HG02970 (cell line): ENCODE results near the gene TIFAB.

Source experiments
- ATAC-seq: cut with Tn5 transposase; IDR thresholded peaks from one replicate; pipeline ENCODE4 v1.9.1; 2021; ENCODE audit warnings: mild to moderate bottlenecking, moderate library complexity, moderate number of reproducible peaks; ENCODE audit not compliant: unreplicated experiment, low FRiP score

TIFAB gene

DNA sequence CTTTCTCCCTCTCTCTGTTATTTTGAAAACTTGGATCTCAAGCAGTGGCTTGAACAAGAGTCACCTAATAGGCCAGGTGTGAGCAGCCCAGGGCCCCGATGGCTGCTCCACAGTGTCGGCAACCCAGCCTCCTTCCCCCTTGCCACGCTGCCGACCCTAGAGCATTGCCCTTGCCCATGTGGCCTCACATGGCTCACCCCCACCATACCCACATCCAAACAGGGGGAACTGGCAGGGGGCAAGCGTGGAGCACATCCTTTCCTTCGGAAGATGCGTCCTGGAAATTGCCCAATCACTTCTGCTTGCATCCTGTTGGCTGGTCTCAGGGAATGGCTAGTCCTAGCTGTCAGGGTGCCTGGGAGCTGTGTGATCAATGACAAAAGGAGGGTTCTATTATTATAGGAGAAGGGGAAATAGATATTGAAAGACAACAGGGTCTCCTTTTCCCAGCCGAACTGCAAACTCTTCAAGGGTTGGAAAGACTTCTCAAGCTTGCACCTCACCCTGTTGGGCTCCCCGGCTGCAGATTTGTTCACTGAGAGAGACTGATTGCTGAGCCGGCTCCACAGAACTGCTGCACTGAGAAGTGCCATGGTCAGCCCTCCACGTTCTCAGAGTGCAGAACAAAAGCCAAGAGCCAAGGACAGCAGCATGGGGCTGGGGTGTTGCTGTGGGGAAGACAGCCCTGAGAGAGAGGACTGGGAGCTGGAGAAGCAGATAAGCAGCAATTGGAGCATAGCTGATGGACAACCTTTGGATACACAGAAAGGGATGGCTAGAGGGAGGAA is 8.3 kb upstream of the TIFAB start:
- no peak for ATAC-seq

DNA sequence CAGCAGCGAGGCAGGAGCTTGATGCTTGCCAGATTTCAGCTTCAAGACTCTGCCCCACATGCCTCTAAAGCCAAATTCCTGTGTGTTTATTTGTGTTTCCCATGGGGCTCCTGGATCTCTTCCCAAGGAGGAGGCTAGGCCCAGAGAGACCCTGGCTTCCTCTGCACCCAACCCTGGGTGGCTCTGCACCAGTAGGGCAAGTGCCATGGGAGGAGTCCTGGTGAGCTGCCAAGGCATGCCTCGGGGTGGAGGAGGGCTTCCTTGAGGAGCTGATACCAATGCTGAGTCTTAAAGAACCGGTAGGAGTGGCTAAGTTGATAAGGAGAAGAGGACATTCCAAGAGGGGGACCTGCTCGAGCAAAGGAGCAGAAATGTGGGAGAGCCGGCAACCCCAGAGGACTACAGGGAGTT is 6.8 kb upstream of the TIFAB start:
- no peak for ATAC-seq

GRCh38 chr5:135458356-135458755 is 6.2 kb upstream of the TIFAB start:
- no peak for ATAC-seq

DNA sequence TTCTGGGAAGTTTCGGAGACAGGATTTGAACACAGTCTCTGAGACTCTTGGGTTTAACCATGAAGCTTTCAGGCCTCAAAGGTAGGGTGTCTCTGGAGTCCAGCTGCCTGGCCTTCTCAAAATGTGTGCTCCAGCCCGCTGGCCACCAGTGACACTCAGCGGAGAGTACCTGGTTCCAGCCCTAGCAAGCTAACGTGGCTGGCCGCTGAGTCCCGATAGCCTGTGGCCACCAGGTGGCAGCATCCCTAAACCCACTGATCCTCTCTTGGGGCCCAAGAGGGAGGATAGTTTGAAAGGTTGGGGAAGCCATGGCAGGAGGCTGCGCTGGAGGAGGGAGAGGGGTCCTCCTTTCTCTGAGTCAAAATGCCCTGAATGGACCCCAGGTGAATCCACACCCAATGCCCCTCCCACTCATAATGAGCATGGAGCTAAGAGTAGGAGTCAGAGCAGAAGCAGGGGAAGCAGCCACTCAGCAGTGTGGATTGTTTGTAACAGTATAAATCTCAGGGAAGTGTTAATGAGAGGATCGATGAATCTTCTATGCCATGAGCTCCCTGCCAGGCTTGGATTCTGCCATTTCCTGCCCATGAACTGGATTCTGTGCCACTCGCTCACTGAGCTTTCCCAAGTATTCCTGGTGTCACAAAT is 5.4 kb upstream of the TIFAB start:
- no peak for ATAC-seq

GRCh38 chr5:135456238-135457099 is 4.3 kb upstream of the TIFAB start:
- no peak for ATAC-seq

DNA sequence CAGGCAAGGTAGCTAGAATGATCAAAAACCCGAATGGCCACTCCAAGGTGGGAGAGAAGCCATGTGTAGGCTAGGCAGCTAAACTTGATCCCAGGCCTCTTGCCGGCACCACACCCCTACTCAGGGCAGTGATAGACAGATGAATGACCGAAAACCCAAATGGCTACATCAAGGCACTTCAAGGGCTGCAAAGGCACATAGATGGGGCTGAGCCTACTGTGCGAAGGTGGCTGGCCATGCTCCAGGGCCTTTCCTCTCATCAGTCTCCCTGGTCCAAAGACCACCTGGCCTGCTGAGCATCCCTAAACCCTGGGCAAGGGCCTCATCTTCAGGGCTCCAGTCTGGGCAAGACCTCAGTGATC is 3.7 kb upstream of the TIFAB start:
- ATAC-seq = no peak

DNA sequence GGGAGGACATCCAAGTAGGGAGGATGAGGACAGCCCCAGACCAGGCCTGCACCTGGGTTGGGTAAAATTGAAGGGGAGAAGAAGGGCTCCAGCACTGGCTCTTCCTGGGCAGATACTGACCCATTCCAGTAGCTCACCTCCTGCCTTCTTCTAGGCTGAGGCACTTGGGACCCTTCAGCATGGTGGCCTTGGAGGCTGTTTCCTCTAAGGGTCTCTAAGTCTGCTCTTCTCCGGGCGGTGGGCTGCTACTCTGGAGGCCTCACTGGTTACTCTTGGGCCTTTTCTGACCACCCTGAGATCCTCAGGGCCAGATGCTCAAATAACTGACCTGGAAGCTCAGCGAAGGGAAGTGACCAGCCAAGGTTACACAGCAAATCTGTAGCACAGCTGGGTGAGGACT is 2.8 kb upstream of the TIFAB start:
- ATAC-seq = no peak

DNA sequence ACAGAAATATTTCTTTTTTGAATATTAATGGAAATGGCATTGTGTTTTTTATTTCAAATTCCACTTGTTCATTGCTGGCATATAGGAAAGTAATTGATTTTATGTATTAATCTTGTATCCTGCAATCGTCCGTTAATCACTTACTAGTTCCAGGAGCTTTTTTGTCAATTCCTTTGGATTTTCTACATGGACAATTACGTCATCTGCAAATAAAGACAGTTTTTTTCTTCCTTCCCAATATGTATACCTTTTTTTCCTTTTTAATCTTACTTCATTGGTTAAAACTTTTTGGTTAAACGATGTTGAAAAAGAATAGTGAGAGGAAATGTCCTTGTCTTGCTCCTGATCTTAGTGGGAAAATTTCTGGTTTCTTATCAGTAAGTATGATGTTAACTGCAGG is 1.5 kb upstream of the TIFAB start:
- no peak for ATAC-seq

- ATAC-seq = no peak
Observed at GRCh38 chr5:135451581-135452320, 400 bp downstream of the TIFAB start.

DNA sequence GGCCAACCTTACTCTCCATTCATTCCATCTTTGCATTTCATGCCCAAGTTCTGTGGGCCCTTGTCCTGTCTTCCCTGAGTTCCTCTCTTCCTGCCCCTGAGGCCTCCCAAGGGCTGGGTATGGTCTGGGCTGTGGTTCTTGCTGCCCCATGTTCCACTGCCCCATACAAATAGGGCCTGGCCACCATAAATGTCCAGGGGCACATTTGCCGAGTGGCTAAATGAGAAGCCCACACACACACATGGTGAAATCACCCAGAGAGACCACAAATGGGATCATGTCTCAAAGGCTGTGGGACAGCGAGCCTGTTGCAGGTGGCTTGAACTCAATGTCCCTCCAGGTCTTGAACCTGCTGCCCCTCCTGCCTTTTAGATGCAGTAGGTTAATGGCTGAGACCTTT is 1.2 kb downstream of the TIFAB start:
- no peak for ATAC-seq

DNA sequence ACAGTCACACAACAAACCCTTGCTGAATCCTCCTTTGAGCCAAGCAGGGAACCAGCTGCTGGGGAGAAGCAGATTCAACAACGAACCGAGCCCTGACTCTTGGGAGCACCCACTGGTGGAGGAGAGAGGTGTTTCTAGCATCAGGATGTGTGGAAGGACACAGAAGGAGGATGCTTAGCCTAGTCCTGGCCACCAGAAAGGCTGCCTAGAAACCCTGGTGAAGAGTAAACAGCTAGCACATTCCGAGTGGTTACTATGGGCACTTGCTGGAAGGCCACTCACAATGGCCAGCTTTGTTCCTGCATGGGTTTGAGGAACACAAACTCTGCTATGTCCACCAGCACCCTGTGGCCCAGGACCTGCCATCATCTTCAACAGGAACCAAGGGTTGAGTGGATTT is 1.8 kb downstream of the TIFAB start:
- ATAC-seq = no peak

DNA sequence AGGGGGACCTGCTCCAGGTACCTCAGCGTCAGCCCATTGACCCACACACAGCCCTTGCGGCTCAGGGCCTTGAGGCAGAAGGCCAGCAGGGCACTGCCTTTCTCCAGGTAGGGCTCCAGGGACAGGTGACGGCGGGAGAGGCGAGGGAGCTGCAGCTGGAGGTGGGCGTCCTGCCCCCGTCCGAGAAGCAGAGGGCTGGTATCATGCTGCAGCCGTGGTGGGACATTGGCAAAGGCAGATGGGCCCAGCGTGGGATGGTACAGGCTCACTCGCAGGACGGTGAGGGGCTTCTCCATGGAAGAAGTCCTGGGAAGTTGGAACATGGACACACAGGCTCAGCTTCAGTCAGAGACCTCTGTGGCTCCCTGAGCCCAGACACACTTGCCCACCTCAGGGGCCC is 2.5 kb downstream of the TIFAB start:
- ATAC-seq = no peak

- no peak for ATAC-seq
Observed at GRCh38 chr5:135448791-135449507, 3.2 kb downstream of the TIFAB start.

DNA sequence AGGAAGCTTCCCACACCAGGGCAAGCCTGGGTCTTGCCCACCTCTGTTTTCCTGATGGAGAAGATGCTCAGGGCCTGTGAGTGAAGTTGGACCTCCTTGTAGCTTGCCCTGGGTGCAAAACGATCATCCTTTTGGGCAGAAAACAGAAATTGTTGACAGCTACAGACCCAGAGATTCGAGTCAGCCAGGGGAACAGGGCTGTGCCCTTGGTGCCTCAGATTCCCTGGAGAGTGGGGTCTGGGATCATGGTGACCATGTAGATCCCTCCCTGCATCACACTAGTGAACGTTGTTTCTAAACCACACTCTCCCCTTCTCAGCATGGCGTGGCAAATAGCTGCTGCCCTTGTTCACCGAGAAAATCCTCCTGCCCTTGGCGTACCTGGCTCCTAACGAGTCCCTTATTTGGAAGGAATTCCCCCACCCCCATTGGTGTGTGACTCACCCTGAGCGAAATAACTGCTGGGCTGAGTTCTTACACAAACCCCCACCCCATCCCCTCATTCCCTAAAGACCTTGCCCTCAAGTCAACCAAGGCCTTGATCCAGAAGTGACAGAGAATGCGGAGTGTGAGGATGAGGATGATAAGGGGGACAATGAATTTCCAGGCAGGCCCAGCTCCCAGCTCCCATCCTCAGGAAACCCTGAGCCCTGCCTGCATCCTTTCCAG is 3.9 kb downstream of the TIFAB start:
- ATAC-seq = no peak

DNA sequence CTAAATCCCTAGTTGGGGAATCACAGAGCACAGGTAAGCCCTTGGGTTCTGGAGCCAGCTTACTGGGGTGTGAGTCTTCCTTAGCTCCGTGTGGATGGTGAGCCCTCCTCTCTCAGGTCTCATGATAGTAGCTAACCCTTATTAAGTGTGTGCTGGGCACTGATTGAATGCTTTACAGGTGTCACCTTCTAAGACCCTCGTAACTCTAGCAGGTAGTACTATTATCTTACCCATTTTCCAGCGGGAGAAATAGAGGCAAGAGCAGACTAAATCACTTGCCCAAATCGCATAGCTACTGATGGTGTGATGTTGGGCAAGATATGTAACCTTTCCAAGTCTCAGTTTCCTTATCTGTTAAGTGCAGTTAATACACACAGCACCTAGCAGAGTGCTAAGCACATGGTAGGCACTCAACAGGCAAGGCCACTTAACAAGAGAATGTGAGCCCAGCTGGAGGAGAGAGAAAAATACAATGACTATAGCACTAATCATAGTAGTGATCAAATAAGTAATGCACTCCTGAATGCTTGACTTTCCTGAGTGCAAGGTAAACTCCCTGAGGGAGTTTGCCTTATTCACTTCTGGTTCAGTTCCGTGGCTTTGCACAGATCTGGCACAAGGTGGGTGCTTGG is 4.7 kb downstream of the TIFAB start, which contains the start of gene DCANP1:
DCANP1 (minus strand) TSS at position 51 of the 632 bp plus-strand sequence. CDS start 240 bp downstream, outside the sequence.
- ATAC-seq = no peak

GRCh38 chr5:135446615-135447014 is 5.5 kb downstream of the TIFAB start:
- ATAC-seq = no peak

DNA sequence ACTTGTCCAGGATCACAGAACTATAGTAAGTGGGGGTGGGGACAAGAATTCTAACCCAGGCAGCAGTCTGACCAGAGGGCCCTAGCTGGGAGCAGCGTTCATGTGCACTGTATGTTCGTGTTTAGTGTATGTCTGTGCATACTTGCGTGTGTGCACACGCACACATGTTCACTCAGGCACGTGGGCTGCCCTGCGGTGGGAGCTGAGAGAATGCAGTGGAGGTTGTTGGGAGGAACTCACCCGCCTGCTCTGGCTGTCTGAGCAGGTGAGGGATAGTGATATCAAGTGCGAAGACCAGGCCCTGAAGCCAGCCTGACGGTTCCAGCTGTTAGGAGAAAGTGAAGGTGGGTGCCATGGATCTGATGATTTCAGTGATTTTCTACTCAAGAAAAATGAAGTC is 5.9 kb downstream of the TIFAB start:
- no peak for ATAC-seq

- ATAC-seq = no peak
Observed at GRCh38 chr5:135445306-135445985, 6.7 kb downstream of the TIFAB start.
